UCSD-AML1 (cell line): ENCODE measurements around the gene TRIM32.
"Not testable (repeated sequence)": the region's sequence is repeated elsewhere in the genome, so short reads cannot be mapped to it uniquely, and the experiment has no call there.

ENCODE experiments used
- DNase-seq: peaks from one replicate; lab custom pipeline; 2025; ENCODE audit not compliant: unreplicated experiment; lab: John Stamatoyannopoulos, UW

TRIM32 gene

GRCh38 chr9:116673375-116673774 lies 13.7 kb upstream of the TRIM32 start:
- DNase-seq, result no peak

- DNase-seq, result no peak
Measured at GRCh38 chr9:116674210-116674980, 12.7 kb upstream of the TRIM32 start.

DNA sequence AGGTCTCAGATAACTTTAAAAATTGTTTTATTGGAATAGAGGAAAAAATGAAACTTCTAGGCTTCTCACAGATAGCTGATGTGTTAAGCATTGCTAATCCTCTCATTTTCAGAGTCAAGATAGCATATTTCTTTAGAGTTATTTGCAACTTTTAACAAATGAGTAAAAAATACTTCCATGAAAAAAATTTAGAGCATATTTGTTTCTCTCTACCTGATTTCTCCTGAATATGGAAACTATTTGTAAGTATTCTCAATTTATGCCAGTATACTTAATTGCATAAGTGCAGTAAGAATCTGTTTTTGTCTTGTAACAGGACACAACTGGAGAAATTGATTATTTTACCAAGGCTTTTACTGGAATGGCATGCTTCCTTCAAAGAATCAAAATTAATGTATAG lies 3.6 kb upstream of the TRIM32 start:
- DNase-seq, result no peak

DNA sequence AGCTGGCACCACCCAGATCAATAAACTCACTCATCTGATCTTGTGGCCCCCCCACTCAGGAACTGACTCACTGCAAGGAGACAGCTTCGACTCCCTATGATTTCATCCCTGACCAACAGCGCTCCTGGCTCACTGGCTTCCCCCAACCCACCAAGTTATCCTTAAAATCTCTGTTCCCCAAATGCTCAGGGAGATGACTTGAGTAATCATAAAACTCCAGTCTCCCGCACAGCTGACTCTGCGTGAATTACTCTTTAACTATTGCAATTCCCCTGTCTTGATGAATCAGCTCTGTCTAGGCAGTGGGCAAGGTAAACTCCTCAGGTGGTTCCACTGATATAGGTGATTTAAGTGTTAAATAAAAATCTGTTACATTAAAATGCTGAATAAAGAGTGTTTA lies 1.9 kb upstream of the TRIM32 start:
- no peak for DNase-seq

GRCh38 chr9:116686135-116686534 lies 970 bp upstream of the TRIM32 start:
- no peak for DNase-seq

DNA sequence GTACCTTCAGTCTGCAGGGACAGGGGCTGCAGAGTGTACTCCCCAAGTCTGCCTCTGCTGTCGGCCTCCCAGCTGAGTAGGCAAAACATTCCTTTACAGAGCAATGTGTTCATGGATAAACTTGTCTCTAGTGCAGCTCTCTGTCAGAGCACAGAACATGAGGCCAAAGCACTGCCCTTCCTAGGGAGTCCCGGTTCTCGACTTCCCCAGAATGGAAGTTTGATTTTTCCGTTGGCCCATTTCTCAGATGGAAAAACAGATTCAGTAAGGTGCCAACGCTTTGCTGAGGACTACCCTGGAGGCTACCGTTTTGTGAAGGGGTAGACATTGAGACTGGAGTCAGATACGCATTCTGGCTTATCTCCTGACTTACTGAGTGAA lies 422 bp upstream of the TRIM32 start:
- no peak for DNase-seq

DNA sequence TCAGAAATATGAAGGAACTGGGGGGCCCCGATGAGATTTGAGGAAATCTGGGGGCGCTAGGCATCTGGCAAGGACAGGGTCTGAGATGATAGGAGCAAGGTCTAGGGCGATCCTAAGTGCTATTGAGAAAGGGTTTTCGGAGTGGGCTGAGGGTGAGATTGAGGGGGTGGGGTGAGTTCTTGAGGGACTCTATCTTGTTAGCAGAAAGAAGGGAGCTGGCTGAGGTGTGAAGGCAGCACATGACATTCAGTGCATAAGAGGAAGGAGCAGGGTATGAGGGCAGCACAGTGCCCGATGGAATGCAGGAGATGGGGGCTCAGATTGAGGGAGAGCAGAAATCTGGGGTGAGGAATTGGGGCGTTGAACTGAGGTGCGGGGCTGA lies 640 bp downstream of the TRIM32 start:
- no peak for DNase-seq

DNA sequence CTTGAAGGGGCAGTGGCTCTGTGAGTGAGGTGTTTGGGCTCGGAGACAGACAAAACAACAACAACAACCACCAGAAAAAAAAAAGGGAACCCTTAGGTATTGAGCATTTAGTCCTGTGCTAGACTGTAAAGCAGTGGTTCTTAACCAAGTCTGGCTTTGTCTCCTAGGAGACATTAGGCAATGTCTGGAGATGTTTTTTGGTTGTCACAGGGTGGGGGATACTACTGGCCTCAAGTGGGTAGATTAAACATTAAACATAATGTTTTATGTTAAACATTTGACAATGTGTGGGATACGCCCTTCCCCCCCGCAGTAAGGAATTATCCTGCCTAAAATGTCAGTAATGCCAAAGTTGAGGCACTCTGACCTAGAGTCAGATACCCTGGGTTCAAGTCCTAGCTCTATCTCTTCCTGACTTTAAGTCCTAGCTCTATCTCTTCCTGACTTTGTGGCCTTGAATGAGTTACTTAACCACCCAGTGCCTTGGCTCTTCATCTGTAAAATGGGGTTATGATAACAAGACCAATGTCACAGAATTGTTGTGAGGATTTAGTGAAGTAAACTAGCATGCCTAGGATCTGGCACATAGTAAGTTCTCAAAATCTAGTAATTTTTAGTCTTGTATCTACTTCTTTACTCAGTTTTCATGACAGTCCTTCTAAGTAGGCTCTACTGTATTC lies 1.8 kb downstream of the TRIM32 start:
- DNase-seq, result no peak

GRCh38 chr9:116689486-116690032 lies 2.5 kb downstream of the TRIM32 start:
- DNase-seq, result no peak

- not testable (repeated sequence) for DNase-seq
Measured at GRCh38 chr9:116690805-116691204, 3.7 kb downstream of the TRIM32 start.

GRCh38 chr9:116691607-116692006 lies 4.5 kb downstream of the TRIM32 start:
- DNase-seq, result no peak

- no peak for DNase-seq
Measured at GRCh38 chr9:116692616-116693015, 5.5 kb downstream of the TRIM32 start.

- no peak for DNase-seq
Measured at GRCh38 chr9:116693233-116693731, 6.2 kb downstream of the TRIM32 start.

- DNase-seq, result no peak
Measured at GRCh38 chr9:116694785-116695291, 7.7 kb downstream of the TRIM32 start.

GRCh38 chr9:116695438-116695837 lies 8.3 kb downstream of the TRIM32 start:
- DNase-seq, result no peak

GRCh38 chr9:116697362-116697761 lies 10.3 kb downstream of the TRIM32 start:
- no peak for DNase-seq

DNA sequence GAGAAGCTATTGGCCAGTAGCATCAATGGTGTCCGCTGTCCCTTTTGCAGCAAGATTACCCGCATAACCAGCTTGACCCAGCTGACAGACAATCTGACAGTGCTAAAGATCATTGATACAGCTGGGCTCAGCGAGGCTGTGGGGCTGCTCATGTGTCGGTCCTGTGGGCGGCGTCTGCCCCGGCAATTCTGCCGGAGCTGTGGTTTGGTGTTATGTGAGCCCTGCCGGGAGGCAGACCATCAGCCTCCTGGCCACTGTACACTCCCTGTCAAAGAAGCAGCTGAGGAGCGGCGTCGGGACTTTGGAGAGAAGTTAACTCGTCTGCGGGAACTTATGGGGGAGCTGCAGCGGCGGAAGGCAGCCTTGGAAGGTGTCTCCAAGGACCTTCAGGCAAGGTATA lies 10.8 kb downstream of the TRIM32 start:
- DNase-seq, result no peak

DNA sequence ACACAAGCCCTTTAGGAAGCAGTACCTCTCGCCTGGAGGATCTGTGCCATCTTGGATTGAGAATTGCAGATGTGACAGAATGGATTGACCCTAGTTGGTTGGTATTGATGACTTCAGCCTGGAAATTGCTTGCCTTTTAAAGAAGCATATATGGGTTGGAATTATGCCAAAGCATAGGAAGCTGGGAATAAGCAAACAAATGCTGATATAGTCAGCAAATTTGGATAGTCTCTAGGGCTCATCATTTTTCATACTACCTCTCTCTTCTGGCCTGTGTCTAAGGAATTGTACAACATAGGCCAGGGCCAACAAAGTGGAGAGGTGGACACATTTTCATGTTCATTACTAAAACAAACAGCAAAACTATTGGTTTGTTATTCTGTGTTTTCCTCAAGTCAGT lies 13.2 kb downstream of the TRIM32 start:
- DNase-seq, result no peak

- DNase-seq, result no peak
Measured at GRCh38 chr9:116700882-116701865, 14.1 kb downstream of the TRIM32 start.

- no peak for DNase-seq
Measured at GRCh38 chr9:116701940-116702642, 15.0 kb downstream of the TRIM32 start.
